ENCODE results near the gene NUF2.

The NUF2 gene

GRCh38 chr1:163372576-163372975 is 50.8 kb downstream of the NUF2 start:
- no peaks in the 10 kb centered on the region for H3K9me3 ChIP-seq
- TF ChIP-seq, protein P1, sequence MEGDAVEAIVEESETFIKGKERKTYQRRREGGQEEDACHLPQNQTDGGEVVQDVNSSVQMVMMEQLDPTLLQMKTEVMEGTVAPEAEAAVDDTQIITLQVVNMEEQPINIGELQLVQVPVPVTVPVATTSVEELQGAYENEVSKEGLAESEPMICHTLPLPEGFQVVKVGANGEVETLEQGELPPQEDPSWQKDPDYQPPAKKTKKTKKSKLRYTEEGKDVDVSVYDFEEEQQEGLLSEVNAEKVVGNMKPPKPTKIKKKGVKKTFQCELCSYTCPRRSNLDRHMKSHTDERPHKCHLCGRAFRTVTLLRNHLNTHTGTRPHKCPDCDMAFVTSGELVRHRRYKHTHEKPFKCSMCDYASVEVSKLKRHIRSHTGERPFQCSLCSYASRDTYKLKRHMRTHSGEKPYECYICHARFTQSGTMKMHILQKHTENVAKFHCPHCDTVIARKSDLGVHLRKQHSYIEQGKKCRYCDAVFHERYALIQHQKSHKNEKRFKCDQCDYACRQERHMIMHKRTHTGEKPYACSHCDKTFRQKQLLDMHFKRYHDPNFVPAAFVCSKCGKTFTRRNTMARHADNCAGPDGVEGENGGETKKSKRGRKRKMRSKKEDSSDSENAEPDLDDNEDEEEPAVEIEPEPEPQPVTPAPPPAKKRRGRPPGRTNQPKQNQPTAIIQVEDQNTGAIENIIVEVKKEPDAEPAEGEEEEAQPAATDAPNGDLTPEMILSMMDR (IDR thresholded peaks at IDR 0.05; ENCODE audit: low read depth, low read length) = no peak
- H3K36me3 ChIP-seq = no peaks in the 10 kb centered on the region
- no peaks in the 10 kb centered on the region for H3K4me1 ChIP-seq
- peaks cover 34% of the 10 kb centered on the region for H3K27me3 ChIP-seq
- H3K4me3 ChIP-seq (ENCODE audit: low read depth, low read length) = no peak overlapping the region
- no peak for DNase-seq

- DNase-seq = no peak
- H3K36me3 ChIP-seq = no peaks in the 10 kb centered on the region
- no peak overlapping the region for H3K4me3 ChIP-seq (ENCODE audit: low read depth, low read length)
- TF ChIP-seq, protein P1 (IDR thresholded peaks at IDR 0.05; ENCODE audit: low read depth, low read length) = no peak
- no peaks in the 10 kb centered on the region for H3K9me3 ChIP-seq
- peaks cover 15% of the 10 kb centered on the region for H3K27me3 ChIP-seq
- no peaks in the 10 kb centered on the region for H3K4me1 ChIP-seq
Measured at GRCh38 chr1:163378554-163378953, 56.8 kb downstream of the NUF2 start.

DNA sequence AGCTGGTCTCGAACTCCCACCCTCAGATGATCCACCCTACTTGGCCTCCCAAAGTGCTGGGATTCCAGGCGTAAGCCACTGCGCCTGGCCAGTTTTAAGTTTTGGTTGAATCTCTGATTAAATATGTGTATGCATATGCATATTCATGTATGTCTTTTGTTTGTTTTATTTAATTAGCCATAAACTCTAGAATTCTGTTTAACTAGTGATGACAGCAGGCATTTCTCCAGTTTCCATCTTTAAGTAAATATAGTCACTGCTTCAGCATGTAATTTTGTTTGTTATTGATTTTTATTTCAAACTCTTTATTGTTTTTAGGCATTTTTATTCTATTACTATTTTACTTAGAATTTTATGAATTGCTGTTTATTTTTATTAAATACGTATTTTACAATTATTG is 58.0 kb downstream of the NUF2 start:
- no peaks in the 10 kb centered on the region for H3K9me3 ChIP-seq
- no peaks in the 10 kb centered on the region for H3K4me1 ChIP-seq
- H3K4me3 ChIP-seq (ENCODE audit: low read depth, low read length) = no peak overlapping the region
- H3K27me3 ChIP-seq = peaks cover 19% of the 10 kb centered on the region
- no peak for DNase-seq
- no peaks in the 10 kb centered on the region for H3K36me3 ChIP-seq
- TF ChIP-seq, protein P1 (IDR thresholded peaks at IDR 0.05; ENCODE audit: low read depth, low read length) = no peak

DNA sequence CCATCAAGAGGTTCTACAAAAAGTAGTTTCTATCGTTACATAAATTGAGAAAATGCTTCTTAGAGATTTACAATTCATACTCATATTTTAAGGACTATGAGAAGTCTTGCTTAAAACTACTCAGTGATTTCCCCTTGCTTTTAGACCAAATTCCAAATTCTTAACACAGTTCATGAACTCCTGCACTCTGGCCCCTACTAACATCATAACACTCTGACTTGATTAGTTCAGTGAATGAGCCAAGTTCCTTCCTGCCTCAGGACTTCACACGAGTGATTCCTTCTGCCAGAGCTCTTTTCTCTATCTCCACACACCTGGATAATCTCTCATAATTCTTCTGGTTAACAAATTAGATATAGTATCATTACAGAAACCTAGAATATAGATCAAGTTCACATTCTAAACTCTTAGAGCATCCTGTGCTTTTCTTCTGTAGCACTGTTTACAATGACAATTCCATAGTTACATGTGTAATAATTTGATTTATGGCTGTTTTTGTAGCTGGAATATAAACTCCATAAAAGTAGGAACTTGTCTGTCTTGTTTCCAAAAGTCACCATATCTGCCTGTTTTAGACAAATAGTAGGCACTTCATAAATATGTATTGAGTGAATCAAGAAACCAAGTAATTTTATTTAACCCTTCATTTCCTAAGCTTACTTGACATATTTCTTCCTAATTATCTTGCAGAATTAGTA is 59.9 kb downstream of the NUF2 start:
- DNase-seq = no peak
- Histone ChIP-seq H3K4me1 (no peaks in the 10 kb centered on the region), H3K4me3 (ENCODE audit: low read depth, low read length) (no peak overlapping the region), H3K27me3 (peaks cover 25% of the 10 kb centered on the region), H3K9me3 (no peaks in the 10 kb centered on the region), H3K36me3 (no peaks in the 10 kb centered on the region)
- TF ChIP-seq, protein P1 (IDR thresholded peaks at IDR 0.05; ENCODE audit: low read depth, low read length) = no peak

DNA sequence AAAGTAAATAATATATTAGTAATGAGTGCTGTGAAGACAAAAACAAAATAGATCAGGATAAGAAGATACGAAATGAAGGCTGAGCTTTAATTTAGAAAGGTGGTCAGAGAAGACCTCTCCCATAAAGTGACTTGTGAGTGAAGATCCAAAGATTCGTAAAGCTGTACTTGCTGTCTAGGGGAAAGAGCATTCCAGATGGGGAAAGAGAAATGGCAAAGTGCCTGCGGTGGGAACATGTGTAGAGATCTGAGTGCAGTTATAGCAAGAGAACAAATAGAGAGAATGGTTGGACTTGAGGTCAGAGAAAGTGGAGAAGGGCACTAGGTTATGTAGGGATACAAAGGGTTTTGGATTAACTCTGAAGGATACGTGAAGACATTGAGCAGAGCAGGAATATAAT is 60.6 kb downstream of the NUF2 start:
- no peak for DNase-seq
- H3K36me3 ChIP-seq = no peaks in the 10 kb centered on the region
- H3K9me3 ChIP-seq = no peaks in the 10 kb centered on the region
- peaks cover 32% of the 10 kb centered on the region for H3K27me3 ChIP-seq
- H3K4me3 ChIP-seq (ENCODE audit: low read depth, low read length) = no peak overlapping the region
- TF ChIP-seq, protein P1 (IDR thresholded peaks at IDR 0.05; ENCODE audit: low read depth, low read length) = no peak
- no peaks in the 10 kb centered on the region for H3K4me1 ChIP-seq

- H3K9me3 ChIP-seq = no peaks in the 10 kb centered on the region
- no peak overlapping the region for H3K4me3 ChIP-seq (ENCODE audit: low read depth, low read length)
Measured at GRCh38 chr1:163387146-163387545, 65.4 kb downstream of the NUF2 start.

More at GRCh38 chr1:163387146-163387545, 65.4 kb downstream of the NUF2 start:
- TF ChIP-seq, protein P1 (IDR thresholded peaks at IDR 0.05; ENCODE audit: low read depth, low read length) = no peak
- DNase-seq = no peak
- peaks cover 39% of the 10 kb centered on the region for H3K27me3 ChIP-seq
- no peaks in the 10 kb centered on the region for H3K4me1 ChIP-seq
- H3K36me3 ChIP-seq = no peaks in the 10 kb centered on the region

Data from BE2C (cell line).